Measurements from ENCODE around the gene MTA3. TPM values are rescaled to one million over a fixed set of nuclear protein-coding genes. Genes with fewer than 3 reads are reported as not detected.
"Not testable (repeated sequence)": the region's sequence is repeated elsewhere in the genome, so short reads cannot be mapped to it uniquely, and the experiment has no call there.

Gene MTA3
- total and polyA plus RNA-seq, 7 experiments from 2014 or later = 23.9 to 49.1 (median 30.5) TPM

DNA sequence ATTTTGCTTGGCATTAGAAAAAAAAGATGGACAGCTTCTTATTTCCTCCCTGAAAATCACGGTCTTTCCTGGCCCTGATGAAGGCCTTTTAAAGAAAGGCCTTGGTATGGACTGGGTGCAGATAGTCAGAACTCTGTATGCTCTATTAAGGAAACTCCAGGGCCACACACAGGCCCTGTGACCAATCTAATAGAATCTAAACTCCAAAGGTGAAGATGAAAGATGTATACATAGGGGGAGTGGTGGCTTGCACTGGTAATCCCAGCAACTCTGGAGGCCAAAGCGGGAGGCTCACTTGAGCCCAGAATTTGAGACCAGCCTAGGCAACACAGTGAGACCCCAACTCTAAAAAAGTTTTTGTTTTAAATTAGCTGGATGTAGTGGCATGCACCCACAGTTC is 158.2 kb downstream of the MTA3 start:
- ChIA-PET POLR2A (no interaction called here), CTCF (no interaction called here)
- peaks cover 17 to 83% (median 73%) of the 10 kb centered on the region in 5 donors for H3K36me3 Mint-ChIP-seq
- peaks cover 0 to 12% (median 0%) of the 10 kb centered on the region in 7 donors for H3K4me1 Mint-ChIP-seq
- H3K27me3 ChIP-seq (ENCODE audit: control insufficient read depth in 2 of 2, insufficient read depth in 2 of 2, low read length in 2 of 2) = no peaks in the 10 kb centered on the region
- intact Hi-C loops (cut with micrococcal nuclease) = no loop called here
- H3K27ac ChIP-seq (ENCODE audit: low read depth, low read length) = no peak overlapping the region
- DNase-seq (no peak), ATAC-seq (no peak)
- H3K27ac Mint-ChIP-seq = no peak overlapping the region
- peaks cover 0 to 27% (median 7%) of the 10 kb centered on the region in 11 donors for H3K9me3 Mint-ChIP-seq
- no peak overlapping the region for H3K4me3 ChIP-seq (ENCODE audit: low read length)
- no peaks in the 10 kb centered on the region for H3K4me1 ChIP-seq (ENCODE audit: control insufficient read depth in 2 of 2, insufficient read depth in 2 of 2, low read length in 2 of 2)
- H3K4me3 Mint-ChIP-seq = no peak overlapping the region
- no peaks in the 10 kb centered on the region for H3K9me3 ChIP-seq (ENCODE audit: control insufficient read depth in 2 of 3, low read length in 3 of 3)
- peaks cover 0 to 34% (median 0%) of the 10 kb centered on the region in 3 experiments for H3K36me3 ChIP-seq (ENCODE audit: control insufficient read depth in 2 of 3, insufficient read depth in 3 of 3, low read length in 3 of 3)
- H3K27me3 Mint-ChIP-seq = no peaks in the 10 kb centered on the region

DNA sequence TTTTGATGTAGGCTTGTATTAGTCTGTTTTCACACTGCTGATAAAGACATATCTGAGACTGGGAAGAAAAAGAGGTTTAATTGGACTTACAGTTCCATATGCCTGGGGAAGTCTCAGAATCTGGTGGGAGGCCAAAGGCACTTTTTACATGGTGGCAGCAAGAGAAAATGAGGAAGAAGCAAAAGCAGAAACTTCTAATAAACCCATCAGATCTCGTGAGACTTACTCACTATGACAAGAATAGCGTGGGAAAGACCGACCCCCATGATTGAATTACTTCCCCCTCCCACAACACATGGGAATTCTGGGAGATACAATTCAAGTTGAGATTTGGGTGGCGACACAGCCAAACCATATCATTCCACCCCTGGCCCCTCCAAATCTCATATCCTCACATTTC is 162.9 kb downstream of the MTA3 start:
- H3K4me3 Mint-ChIP-seq; H3K27me3 ChIP-seq (ENCODE audit: control insufficient read depth in 2 of 2, insufficient read depth in 2 of 2, low read length in 2 of 2); DNase-seq; H3K27ac ChIP-seq (ENCODE audit: low read depth, low read length); H3K9me3 ChIP-seq (ENCODE audit: control insufficient read depth in 2 of 3, low read length in 3 of 3); intact Hi-C loops (cut with micrococcal nuclease); H3K4me1 ChIP-seq (ENCODE audit: control insufficient read depth in 2 of 2, insufficient read depth in 2 of 2, low read length in 2 of 2); H3K4me3 ChIP-seq (ENCODE audit: low read length); ATAC-seq; H3K27me3 Mint-ChIP-seq; H3K4me1 Mint-ChIP-seq; POLR2A ChIA-PET; CTCF ChIA-PET: not testable (repeated sequence)
- peak overlapping the region in 1 of 9 donors; percentile 4 for H3K27ac Mint-ChIP-seq
- peaks cover 7 to 63% (median 29%) of the 10 kb centered on the region in 11 donors for H3K9me3 Mint-ChIP-seq
- H3K36me3 Mint-ChIP-seq = peaks cover 47 to 95% (median 85%) of the 10 kb centered on the region in 5 donors
- peaks cover 0 to 20% (median 0%) of the 10 kb centered on the region in 3 experiments for H3K36me3 ChIP-seq (ENCODE audit: control insufficient read depth in 2 of 3, insufficient read depth in 3 of 3, low read length in 3 of 3)

DNA sequence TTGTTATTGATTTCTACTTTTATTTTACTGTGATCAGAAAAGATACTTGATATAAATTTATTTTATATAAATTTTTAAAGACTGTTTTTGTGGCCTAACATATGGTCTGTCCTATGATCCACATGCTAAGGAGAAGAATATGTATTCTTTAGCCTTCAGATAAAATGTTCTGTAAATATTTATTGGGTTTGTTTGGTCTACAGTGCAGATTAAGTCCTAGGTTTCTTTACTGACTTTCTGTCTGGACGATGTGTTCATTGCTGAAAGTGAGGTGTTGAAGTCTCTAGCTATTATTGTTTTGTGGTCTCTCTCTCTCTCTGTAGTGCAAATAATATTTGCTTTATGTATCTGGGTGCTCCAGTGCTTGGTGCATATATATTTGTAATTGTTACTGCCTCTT is 165.4 kb downstream of the MTA3 start:
- Mint-ChIP-seq H3K4me3 (no peak overlapping the region), H3K27ac (no peak overlapping the region), H3K4me1 (peaks cover 0 to 2% (median 0%) of the 10 kb centered on the region in 7 donors), H3K36me3 (peaks cover 41 to 96% (median 95%) of the 10 kb centered on the region in 5 donors), H3K9me3 (peaks cover 7 to 72% (median 34%) of the 10 kb centered on the region in 11 donors), H3K27me3 (no peaks in the 10 kb centered on the region)
- Histone ChIP-seq H3K27me3 (ENCODE audit: control insufficient read depth in 2 of 2, insufficient read depth in 2 of 2, low read length in 2 of 2) (no peaks in the 10 kb centered on the region), H3K4me1 (ENCODE audit: control insufficient read depth in 2 of 2, insufficient read depth in 2 of 2, low read length in 2 of 2) (no peaks in the 10 kb centered on the region), H3K27ac (ENCODE audit: low read depth, low read length) (no peak overlapping the region), H3K36me3 (ENCODE audit: control insufficient read depth in 2 of 3, insufficient read depth in 3 of 3, low read length in 3 of 3) (peaks cover 0 to 32% (median 6%) of the 10 kb centered on the region in 3 experiments), H3K9me3 (ENCODE audit: control insufficient read depth in 2 of 3, low read length in 3 of 3) (peaks cover 0 to 8% (median 6%) of the 10 kb centered on the region in 3 experiments), H3K4me3 (ENCODE audit: low read length) (no peak overlapping the region)
- intact Hi-C loops (cut with micrococcal nuclease) = no loop called here
- no peak for ATAC-seq
- DNase-seq = no peak
- POLR2A ChIA-PET = no interaction called here
- CTCF ChIA-PET = no interaction called here

- ChIA-PET POLR2A (no interaction called here), CTCF (no interaction called here)
- Mint-ChIP-seq H3K4me1 (peaks cover 0 to 17% (median 10%) of the 10 kb centered on the region in 7 donors), H3K9me3 (peaks cover 7 to 60% (median 28%) of the 10 kb centered on the region in 11 donors), H3K27me3 (no peaks in the 10 kb centered on the region), H3K36me3 (peaks cover 50 to 97% (median 91%) of the 10 kb centered on the region in 5 donors), H3K27ac (no peak overlapping the region), H3K4me3 (no peak overlapping the region)
- Histone ChIP-seq H3K9me3 (ENCODE audit: control insufficient read depth in 2 of 3, low read length in 3 of 3) (peaks cover 0 to 8% (median 6%) of the 10 kb centered on the region in 3 experiments), H3K36me3 (ENCODE audit: control insufficient read depth in 2 of 3, insufficient read depth in 3 of 3, low read length in 3 of 3) (peaks cover 0 to 32% (median 6%) of the 10 kb centered on the region in 3 experiments), H3K4me1 (ENCODE audit: control insufficient read depth in 2 of 2, insufficient read depth in 2 of 2, low read length in 2 of 2) (no peaks in the 10 kb centered on the region), H3K4me3 (ENCODE audit: low read length) (no peak overlapping the region), H3K27ac (ENCODE audit: low read depth, low read length) (no peak overlapping the region), H3K27me3 (ENCODE audit: control insufficient read depth in 2 of 2, insufficient read depth in 2 of 2, low read length in 2 of 2) (no peaks in the 10 kb centered on the region)
- no peak for DNase-seq
- intact Hi-C loops (cut with micrococcal nuclease) = no loop called here
- no peak for ATAC-seq
Measured at GRCh38 chr2:42736598-42737322, 168.3 kb downstream of the MTA3 start.

GRCh38 chr2:42741140-42741539 is 172.7 kb downstream of the MTA3 start:
- Histone ChIP-seq H3K4me1 (ENCODE audit: control insufficient read depth in 2 of 2, insufficient read depth in 2 of 2, low read length in 2 of 2) (no peaks in the 10 kb centered on the region), H3K27ac (ENCODE audit: low read depth, low read length) (no peak overlapping the region), H3K9me3 (ENCODE audit: control insufficient read depth in 2 of 3, low read length in 3 of 3) (no peaks in the 10 kb centered on the region), H3K36me3 (ENCODE audit: control insufficient read depth in 2 of 3, insufficient read depth in 3 of 3, low read length in 3 of 3) (peaks cover 0 to 19% (median 6%) of the 10 kb centered on the region in 3 experiments), H3K27me3 (ENCODE audit: control insufficient read depth in 2 of 2, insufficient read depth in 2 of 2, low read length in 2 of 2) (no peaks in the 10 kb centered on the region), H3K4me3 (ENCODE audit: low read length) (no peak overlapping the region)
- H3K4me1 Mint-ChIP-seq = peaks cover 0 to 17% (median 10%) of the 10 kb centered on the region in 7 donors
- H3K36me3 Mint-ChIP-seq = peaks cover 18 to 70% (median 64%) of the 10 kb centered on the region in 5 donors
- no peaks in the 10 kb centered on the region for H3K27me3 Mint-ChIP-seq
- intact Hi-C loops (cut with micrococcal nuclease) = no loop called here
- ATAC-seq = no peak
- peaks cover 0 to 26% (median 10%) of the 10 kb centered on the region in 11 donors for H3K9me3 Mint-ChIP-seq
- POLR2A ChIA-PET = no interaction called here
- peak overlapping the region in 5 of 10 donors; percentile 26 to 53 (median 36) for H3K4me3 Mint-ChIP-seq
- DNase-seq = no peak
- CTCF ChIA-PET = interaction anchor here (1.3 kb wide), 1 partner anchor 19 kb away, joined by 3 read pairs; no protein-coding TSS in a partner anchor
- H3K27ac Mint-ChIP-seq = peak overlapping the region in 4 of 9 donors; percentile 5 to 43 (median 31)

DNA sequence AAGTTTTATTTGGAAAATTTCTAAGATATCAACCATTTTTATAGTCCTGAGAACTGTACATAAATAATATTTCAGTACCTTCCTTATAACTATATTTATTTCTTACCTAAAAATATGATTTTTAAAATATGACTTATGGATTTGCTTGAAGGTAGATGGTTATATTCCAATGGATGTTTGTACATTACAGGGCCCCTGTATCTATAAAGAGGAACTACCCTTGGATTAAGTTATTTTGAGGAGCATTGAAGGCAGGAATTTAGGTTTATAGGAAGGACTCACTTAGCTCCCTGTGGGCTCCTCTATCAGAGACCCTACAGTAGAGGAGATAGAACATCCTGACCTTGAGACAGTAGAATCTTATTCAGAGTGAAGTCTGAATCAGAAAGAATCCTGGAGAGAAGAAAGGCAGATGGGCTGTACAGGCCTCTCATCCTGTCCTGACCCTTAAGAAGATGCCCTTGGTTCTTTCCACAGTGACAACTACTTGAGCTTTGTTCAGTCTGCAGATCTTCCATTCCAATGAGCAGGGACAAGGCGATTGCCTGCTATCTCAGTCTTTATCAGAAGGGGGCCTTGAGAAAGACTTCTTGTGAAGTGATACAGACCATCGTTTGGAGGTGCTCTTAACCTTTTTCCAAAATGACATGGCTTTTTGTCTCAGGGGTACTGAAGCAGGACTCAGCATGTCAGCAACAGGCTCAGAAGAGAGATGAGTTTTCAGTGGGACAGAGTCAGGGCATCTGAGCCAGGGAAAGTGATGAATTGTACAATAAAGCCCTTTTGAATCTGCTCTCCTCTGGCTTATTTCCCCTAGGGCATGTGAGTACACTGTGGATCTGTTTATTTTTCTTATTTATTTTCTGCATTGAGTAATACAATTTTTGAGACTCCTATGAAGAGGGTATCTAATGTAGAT is 174.6 kb downstream of the MTA3 start:
- Mint-ChIP-seq H3K36me3 (peaks cover 13 to 61% (median 48%) of the 10 kb centered on the region in 5 donors), H3K4me1 (peaks cover 0 to 17% (median 10%) of the 10 kb centered on the region in 7 donors), H3K9me3 (peaks cover 0 to 17% (median 4%) of the 10 kb centered on the region in 11 donors), H3K27me3 (no peaks in the 10 kb centered on the region), H3K27ac (peak overlapping the region in 1 of 9 donors; percentile 6), H3K4me3 (no peak overlapping the region)
- Histone ChIP-seq H3K4me3 (ENCODE audit: low read length) (no peak overlapping the region), H3K9me3 (ENCODE audit: control insufficient read depth in 2 of 3, low read length in 3 of 3) (no peaks in the 10 kb centered on the region), H3K36me3 (ENCODE audit: control insufficient read depth in 2 of 3, insufficient read depth in 3 of 3, low read length in 3 of 3) (peaks cover 0 to 13% (median 0%) of the 10 kb centered on the region in 3 experiments), H3K4me1 (ENCODE audit: control insufficient read depth in 2 of 2, insufficient read depth in 2 of 2, low read length in 2 of 2) (no peaks in the 10 kb centered on the region), H3K27me3 (ENCODE audit: control insufficient read depth in 2 of 2, insufficient read depth in 2 of 2, low read length in 2 of 2) (no peaks in the 10 kb centered on the region), H3K27ac (ENCODE audit: low read depth, low read length) (no peak overlapping the region)
- no peak for ATAC-seq
- CTCF ChIA-PET = interaction anchor here (0.7 kb wide), 1 partner anchor 79 kb away, joined by 3 read pairs; no protein-coding TSS in a partner anchor
- no peak for DNase-seq
- intact Hi-C loops (cut with micrococcal nuclease) = no loop called here
- POLR2A ChIA-PET = no interaction called here
